H1 (cell line): ENCODE results near the gene LMAN2. TPM values are rescaled to one million over a fixed set of nuclear protein-coding genes. Genes with fewer than 3 reads are reported as not detected.

Experiments used
- CTCF ChIA-PET: fragments of 300-600 bp; sonication (Branson Sonifier 250); formaldehyde crosslinking; loops from one replicate; lab custom pipeline; 2021; ENCODE audit not compliant: partially characterized antibody; lab: Charles Lee
- POLR2A ChIA-PET: fragments of 300-600 bp; sonication (Branson Sonifier 250); formaldehyde crosslinking; loops from one replicate; lab custom pipeline; 2021; ENCODE audit warnings: inconsistent platforms; ENCODE audit not compliant: partially characterized antibody; lab: Charles Lee
- DNase-seq, 2 experiments: peaks; one replicate each; pipeline versions ENCODE4 v3.0.0 to v3.0.0-alpha.2; 2010 to 2022; ENCODE audit warnings: low spot score in 2 of 2, low read depth in 1 of 2, mixed read lengths in 1 of 2
- FAIRE-seq: peaks from 2 replicates; lab custom pipeline; 2011; peaks lifted over from hg19 to GRCh38; lab: Jason Lieb, UNC
- H2AFZ ChIP-seq: 2 replicates; pipeline ENCODE4 v1.8.1; 2012; ENCODE audit warnings: low read length, inconsistent platforms
- H2AK5ac ChIP-seq: 2 replicates; pipeline ENCODE4 v1.6.1; 2013; ENCODE audit warnings: low read depth, low read length
- H2BK120ac ChIP-seq: replicated peaks from 2 replicates; pipeline ENCODE3; 2013; ENCODE audit warnings: low read depth, low read length, inconsistent platforms
- H2BK12ac ChIP-seq: 2 replicates; pipeline ENCODE4 v1.6.1; 2013; ENCODE audit warnings: low read depth, low read length
- H2BK15ac ChIP-seq: 2 replicates; pipeline ENCODE4 v1.6.1; 2013; ENCODE audit warnings: low read length
- H2BK20ac ChIP-seq: 2 replicates; pipeline ENCODE4 v1.6.1; 2013; ENCODE audit warnings: low read length
- H2BK5ac ChIP-seq: 2 replicates; pipeline ENCODE4 v1.6.1; 2013; ENCODE audit warnings: low read depth, low read length
- H3K14ac ChIP-seq: 2 replicates; pipeline ENCODE4 v1.6.1; 2013; ENCODE audit warnings: inconsistent platforms; ENCODE audit not compliant: insufficient read length
- H3K18ac ChIP-seq: 2 replicates; pipeline ENCODE4 v1.6.1; 2013; ENCODE audit warnings: low read length; ENCODE audit errors: extremely low read depth
- H3K23ac ChIP-seq: 2 replicates; pipeline ENCODE4 v1.6.1; 2013; ENCODE audit warnings: inconsistent platforms; ENCODE audit not compliant: insufficient read length
- H3K23me2 ChIP-seq: 2 replicates; pipeline ENCODE4 v1.6.1; 2013; ENCODE audit warnings: low read depth, low read length
- H3K27ac ChIP-seq: 2 replicates; pipeline ENCODE4 v1.6.1; 2011; ENCODE audit warnings: low read depth, low read length, inconsistent platforms
- H3K27me3 ChIP-seq, 4 experiments: replicated peaks in 1 of 4; 1 replicate in 1 of 4; 2 replicates in 3 of 4; pipeline versions ENCODE4 v1.6.1 to v1.8.1; 2011 to 2013; ENCODE audit warnings: low read length in 3 of 4, mild to moderate bottlenecking in 3 of 4, inconsistent platforms in 2 of 4, mixed read lengths in 2 of 4, moderate library complexity in 1 of 4; ENCODE audit not compliant: control insufficient read depth in 3 of 4, insufficient read depth in 3 of 4; ENCODE audit errors: extremely low read depth in 1 of 4
- H3K36me3 ChIP-seq, 4 experiments: 2 replicates each; pipeline versions ENCODE4 v1.6.1 to v1.8.1; 2011 to 2013; ENCODE audit warnings: mild to moderate bottlenecking in 4 of 4, low read length in 3 of 4, moderate library complexity in 2 of 4, control low read depth in 1 of 4, inconsistent platforms in 1 of 4; ENCODE audit not compliant: insufficient read depth in 4 of 4, control insufficient read depth in 2 of 4
- H3K4ac ChIP-seq: replicated peaks from 2 replicates; pipeline ENCODE3; 2013; ENCODE audit warnings: low read length, low read depth, mixed read lengths, inconsistent platforms; ENCODE audit not compliant: insufficient read length
- H3K4me1 ChIP-seq, 4 experiments: replicated peaks in 1 of 4; 1 replicate in 1 of 4; 2 replicates in 3 of 4; pipeline versions ENCODE4 v1.6.1 to v1.8.1; 2011 to 2013; ENCODE audit warnings: low read length in 3 of 4, inconsistent platforms in 2 of 4, mixed read lengths in 1 of 4; ENCODE audit not compliant: insufficient read depth in 4 of 4, control insufficient read depth in 3 of 4
- H3K4me2 ChIP-seq, 2 experiments: 2 replicates each; pipeline versions ENCODE4 v1.6.1 to v1.8.1; 2011 to 2013; ENCODE audit warnings: low read depth in 2 of 2, low read length in 2 of 2, control low read depth in 1 of 2, inconsistent platforms in 1 of 2, mild to moderate bottlenecking in 1 of 2; ENCODE audit not compliant: insufficient read depth in 1 of 2
- H3K4me3 ChIP-seq, 4 experiments: fragments of 200-600, 300-600 bp in 1 of 4; sonication (generic), shearing (Covaris generic), sonication (Bioruptor Twin) in 1 of 4; 2 replicates each; pipeline versions ENCODE4 v1.5.1 to v1.8.1; 2011 to 2016; ENCODE audit warnings: low read length in 4 of 4, low read depth in 3 of 4, control low read depth in 2 of 4, inconsistent platforms in 2 of 4, mild to moderate bottlenecking in 2 of 4, mixed read lengths in 1 of 4, moderate library complexity in 1 of 4; ENCODE audit not compliant: insufficient read depth in 2 of 4; ENCODE audit errors: extremely low read depth in 1 of 4
- H3K56ac ChIP-seq: replicated peaks from 2 replicates; pipeline ENCODE3; 2013; ENCODE audit warnings: low read depth, mild to moderate bottlenecking, mixed read lengths, low read length, inconsistent platforms; ENCODE audit not compliant: insufficient read length
- H3K79me1 ChIP-seq: 2 replicates; pipeline ENCODE4 v1.6.1; 2013; ENCODE audit warnings: low read depth, low read length, control low read depth
- H3K79me2 ChIP-seq, 2 experiments: 2 replicates each; pipeline versions ENCODE4 v1.6.1 to v1.8.1; 2012 to 2013; ENCODE audit warnings: low read length in 2 of 2, mild to moderate bottlenecking in 2 of 2, inconsistent platforms in 1 of 2; ENCODE audit not compliant: insufficient read depth in 2 of 2, control insufficient read depth in 1 of 2
- H3K9ac ChIP-seq, 4 experiments: replicated peaks in 1 of 4; 1 replicate in 1 of 4; 2 replicates in 3 of 4; pipeline versions ENCODE4 v1.6.1 to v1.8.1; 2011 to 2013; ENCODE audit warnings: low read depth in 3 of 4, low read length in 3 of 4, control low read depth in 2 of 4, mild to moderate bottlenecking in 2 of 4, moderate library complexity in 2 of 4, inconsistent platforms in 1 of 4; ENCODE audit errors: extremely low read depth in 1 of 4
- H3K9me3 ChIP-seq, 2 experiments: 2 replicates each; pipeline versions ENCODE4 v1.6.1 to v1.8.1; 2012 to 2013; ENCODE audit warnings: mild to moderate bottlenecking in 2 of 2, moderate library complexity in 2 of 2, control low read depth in 1 of 2, inconsistent platforms in 1 of 2, low read depth in 1 of 2, low read length in 1 of 2, mixed read lengths in 1 of 2; ENCODE audit not compliant: insufficient read depth in 2 of 2
- H4K20me1 ChIP-seq, 2 experiments: replicated peaks in 1 of 2; 2 replicates each; pipeline versions ENCODE3 to v1.8.1; 2011 to 2013; ENCODE audit warnings: inconsistent platforms in 2 of 2, low read length in 2 of 2, mild to moderate bottlenecking in 1 of 2; ENCODE audit not compliant: insufficient read depth in 2 of 2, control insufficient read depth in 1 of 2
- H4K5ac ChIP-seq: 2 replicates; pipeline ENCODE4 v1.6.1; 2013; ENCODE audit warnings: low read length, low read depth, mixed read lengths, inconsistent platforms; ENCODE audit not compliant: insufficient read length
- H4K8ac ChIP-seq: 2 replicates; pipeline ENCODE4 v1.8.0; 2013; ENCODE audit warnings: mild to moderate bottlenecking, moderate library complexity, low read length, inconsistent platforms; ENCODE audit not compliant: insufficient read depth; ENCODE audit errors: extremely low read depth
- H4K91ac ChIP-seq: replicated peaks from 2 replicates; pipeline ENCODE3; 2013; ENCODE audit warnings: low read length, mixed read lengths, inconsistent platforms; ENCODE audit not compliant: insufficient read length
- ASH2L ChIP-seq: fragments of 200-600, 300-600 bp; sonication (generic); IDR thresholded peaks from one replicate; pipeline ENCODE4 v1.7.1; 2017; ENCODE audit warnings: low read length
- GTF2F1 ChIP-seq: IDR thresholded peaks from 2 replicates; pipeline ENCODE4 v1.6.1; 2012; ENCODE audit warnings: low read depth, low read length, improper control_type of control experiment, borderline replicate concordance
- KDM4A ChIP-seq: IDR thresholded peaks from one replicate; pipeline ENCODE4 v1.7.1; 2012; ENCODE audit warnings: low read depth, mild to moderate bottlenecking, moderate library complexity, low read length, inconsistent platforms; ENCODE audit not compliant: severe bottlenecking
- KDM5A ChIP-seq: fragments of 200-600 bp; IDR thresholded peaks from 2 replicates; pipeline ENCODE4 v1.7.1; 2012; ENCODE audit warnings: mild to moderate bottlenecking, low read length, inconsistent platforms, mixed read lengths
- RFX5 ChIP-seq: IDR thresholded peaks from 2 replicates; pipeline ENCODE4 v1.6.1; 2011; ENCODE audit warnings: low read depth, low read length, improper control_type of control experiment, borderline replicate concordance
- SAP30 ChIP-seq: fragments of 300-600 bp; sonication (generic); IDR thresholded peaks from 2 replicates; pipeline ENCODE4 v1.7.1; 2012; ENCODE audit warnings: low read length, moderate library complexity, mild to moderate bottlenecking, inconsistent platforms; ENCODE audit not compliant: insufficient read depth, insufficient replicate concordance
- SIRT6 ChIP-seq: IDR thresholded peaks from one replicate; pipeline ENCODE4 v1.7.1; 2012; ENCODE audit warnings: low read length, inconsistent platforms
- SRF ChIP-seq: IDR thresholded peaks from 2 replicates; pipeline ENCODE4 v1.6.1; 2011; ENCODE audit warnings: mild to moderate bottlenecking, low read depth, low read length, moderate library complexity
- WGBS, 2 experiments: shearing (Covaris generic) in 1 of 2; methylation state at CpG; one replicate each; pipeline versions ENCODE4 v1.1.6 to v1.1.7; 2013 to 2015; ENCODE audit warnings: low lambda C conversion rate in 2 of 2, mixed read lengths in 2 of 2, inconsistent platforms in 1 of 2, low coverage in 1 of 2, missing lambda C conversion rate in 1 of 2; ENCODE audit not compliant: insufficient replicate concordance in 2 of 2, insufficient coverage in 1 of 2, insufficient read length in 1 of 2; ENCODE audit errors: extremely low coverage in 1 of 2, missing lambda C conversion rate in 1 of 2; 5-methylcytosine and 5-hydroxymethylcytosine counted together
- polyA plus RNA-seq, 7 experiments: library from polyadenylated mRNA; depleted of rRNA in 3 of 7; stranded (reverse) in 5 of 7; unstranded in 2 of 7; fragments of >200 nt in 5 of 7; fragments of 200-250 nt in 2 of 7; gene quantifications; 1 replicate in 5 of 7; 2 replicates in 1 of 7; 4 replicates in 1 of 7; pipeline versions ENCODE4 v1.2.1 to v1.2.3, GENCODE V29; 2011 to 2013; ENCODE audit warnings: missing spikeins in 2 of 7, mixed read lengths in 2 of 7
- total RNA-seq: library from RNA; stranded (reverse); fragmentation: NEBNext Ultra II Directional; extraction: Animal tissue kit (Norgen Biotek cat#: 25700); gene quantifications from 2 replicates; pipeline ENCODE4 v1.2.1, GENCODE V29; 2021
- TF ChIP-seq, protein P1 (sequence below), 3 experiments: IDR thresholded peaks; 1 replicate in 2 of 3; 2 replicates in 1 of 3; pipeline versions ENCODE4 v1.5.1 to v1.6.1; 2011; ENCODE audit warnings: low read length in 3 of 3, mild to moderate bottlenecking in 3 of 3, inconsistent platforms in 2 of 3, low read depth in 1 of 3, moderate library complexity in 1 of 3; ENCODE audit not compliant: insufficient read depth in 1 of 3; ENCODE audit errors: control extremely low read depth in 1 of 3

LMAN2 gene
- total and polyA plus RNA-seq, 2 of the 8 experiments (the other 6 are each of a cell fraction or from before 2014, with no cell fraction given) = 116 to 225 TPM

DNA sequence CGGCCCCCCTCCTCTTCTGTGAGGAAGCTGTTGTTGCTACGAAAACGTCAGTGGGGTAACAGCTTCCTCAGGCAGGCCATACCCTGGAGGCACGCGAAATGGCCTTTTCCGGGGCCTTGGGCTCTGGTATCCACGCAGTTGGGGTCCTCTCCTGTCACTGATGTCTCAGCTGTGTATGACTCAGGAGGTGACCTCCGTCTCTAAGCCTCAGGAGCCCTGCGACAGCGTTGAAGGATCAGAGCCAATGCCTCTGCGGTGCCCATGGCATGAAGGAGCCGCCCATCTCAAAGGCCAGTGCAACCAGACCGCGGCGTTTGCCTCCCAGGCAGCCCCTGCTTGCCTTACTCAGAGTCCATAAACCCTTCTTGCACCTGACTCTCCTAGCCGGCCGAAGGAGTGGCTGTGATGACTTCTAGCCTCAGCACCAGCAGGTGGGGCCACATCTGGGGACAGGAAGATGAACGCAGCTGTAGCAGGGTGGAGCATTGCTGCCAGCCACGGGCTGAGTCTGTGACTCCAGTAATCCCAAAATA is 38.8 kb downstream of the LMAN2 start:
- H3K36me3 ChIP-seq = no peaks in the 10 kb centered on the region; a peak in 2 of 8 replicates
- H3K23me2 ChIP-seq = peaks cover 11% of the 10 kb centered on the region
- H2BK20ac ChIP-seq = no peak overlapping the region
- FAIRE-seq (no peak), DNase-seq (no peak)
- no peak overlapping the region for H2BK120ac ChIP-seq
- peak overlapping the region; percentile 24 for H4K5ac ChIP-seq
- no peak overlapping the region for H3K23ac ChIP-seq
- ChIA-PET CTCF (interaction anchor here (0.6 to 16.6 kb wide), 10 partner anchors 13 to 145 kb away, joined by 3 to 251 read pairs (median 4); no protein-coding TSS in a partner anchor), POLR2A (interaction anchor here (0.6 to 6.0 kb wide), 19 partner anchors 11 to 199 kb away, joined by 3 to 26 read pairs (median 4); partner anchors contain the start of genes LMAN2, NSD1, PRELID1 and RAB24)
- H2BK5ac ChIP-seq = 0 out of 2 replicates have a peak overlapping the region, but pooled peaks have one; percentile 6
- peak overlapping the region; percentile 45 for H3K4ac ChIP-seq
- 20% methylated on average over 19 of the region's 19 CpGs; no CpG with 5 or more reads in 1 of the 2 experiments for WGBS, 2 experiments
- H4K8ac ChIP-seq = peak overlapping the region; percentile 29; the same call in 1 of the 2 replicates
- H3K4me2 ChIP-seq = peak overlapping the region; percentile 96 to 97
- H3K79me1 ChIP-seq = no peaks in the 10 kb centered on the region
- peaks cover 0 to 8% of the 10 kb centered on the region in 2 experiments for H4K20me1 ChIP-seq
- no peak overlapping the region for H3K14ac ChIP-seq
- peak overlapping the region; percentile 3; the same call in 1 of the 2 replicates for H2BK12ac ChIP-seq
- peak overlapping the region; percentile 42 for H3K18ac ChIP-seq
- no peak overlapping the region for H2AK5ac ChIP-seq
- H3K27me3 ChIP-seq = no peaks in the 10 kb centered on the region
- H3K9ac ChIP-seq = peak overlapping the region in 3 of 4 experiments; percentile 43 to 61 (median 50); a peak in 6 of 7 replicates
- H3K79me2 ChIP-seq = no peaks in the 10 kb centered on the region
- peak overlapping the region; percentile 1 for H3K56ac ChIP-seq
- H3K4me1 ChIP-seq = peaks cover 0 to 19% (median 14%) of the 10 kb centered on the region in 4 experiments; a peak in 6 of 7 replicates
- H3K9me3 ChIP-seq = no peaks in the 10 kb centered on the region
- peak overlapping the region; percentile 5 for H4K91ac ChIP-seq
- H2AFZ ChIP-seq = 0 out of 2 replicates have a peak overlapping the region, but pooled peaks have one; percentile 11
- H3K27ac ChIP-seq = peak overlapping the region; percentile 16; the same call in 1 of the 2 replicates
- H3K4me3 ChIP-seq = peak overlapping the region; percentile 35 to 68 (median 60)
- H2BK15ac ChIP-seq = peak overlapping the region; percentile 24; the same call in 1 of the 2 replicates
- peak; percentile 61 for TF ChIP-seq SAP30
- no peak for TF ChIP-seq KDM4A
- TF ChIP-seq, protein P1, sequence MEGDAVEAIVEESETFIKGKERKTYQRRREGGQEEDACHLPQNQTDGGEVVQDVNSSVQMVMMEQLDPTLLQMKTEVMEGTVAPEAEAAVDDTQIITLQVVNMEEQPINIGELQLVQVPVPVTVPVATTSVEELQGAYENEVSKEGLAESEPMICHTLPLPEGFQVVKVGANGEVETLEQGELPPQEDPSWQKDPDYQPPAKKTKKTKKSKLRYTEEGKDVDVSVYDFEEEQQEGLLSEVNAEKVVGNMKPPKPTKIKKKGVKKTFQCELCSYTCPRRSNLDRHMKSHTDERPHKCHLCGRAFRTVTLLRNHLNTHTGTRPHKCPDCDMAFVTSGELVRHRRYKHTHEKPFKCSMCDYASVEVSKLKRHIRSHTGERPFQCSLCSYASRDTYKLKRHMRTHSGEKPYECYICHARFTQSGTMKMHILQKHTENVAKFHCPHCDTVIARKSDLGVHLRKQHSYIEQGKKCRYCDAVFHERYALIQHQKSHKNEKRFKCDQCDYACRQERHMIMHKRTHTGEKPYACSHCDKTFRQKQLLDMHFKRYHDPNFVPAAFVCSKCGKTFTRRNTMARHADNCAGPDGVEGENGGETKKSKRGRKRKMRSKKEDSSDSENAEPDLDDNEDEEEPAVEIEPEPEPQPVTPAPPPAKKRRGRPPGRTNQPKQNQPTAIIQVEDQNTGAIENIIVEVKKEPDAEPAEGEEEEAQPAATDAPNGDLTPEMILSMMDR (IDR thresholded peaks at IDR 0.05; ENCODE audit: control extremely low read depth in 1 of 3, insufficient read depth in 1 of 3, low read depth in 1 of 3, low read length in 3 of 3) = peak in 2 of 3 experiments; percentile 5 to 13; a peak in 1 of 4 replicates
- no peak for TF ChIP-seq GTF2F1
- no peak for TF ChIP-seq SRF
- no peak for TF ChIP-seq KDM5A
- no peak for TF ChIP-seq RFX5
- TF ChIP-seq ASH2L = peak; percentile 43
- TF ChIP-seq SIRT6 = no peak
